Amniotic epithelial cell (primary cell): ENCODE results near the gene RIC3.

Experiments
- DNase-seq: peaks from one replicate; pipeline ENCODE4 v3.0.0-alpha.2; 2010; ENCODE audit warnings: low read depth

The RIC3 gene

GRCh38 chr11:8168485-8169257 is at the start of gene RIC3:
TSS of gene RIC3 (minus strand) at chr11:8169025. CDS start at chr11:8168989, 36 bp downstream.
- no peak for DNase-seq

GRCh38 chr11:8218409-8218808 is 49.6 kb upstream of the RIC3 start:
- no peak for DNase-seq

- no peak for DNase-seq
These were observed 49.1 kb upstream of the RIC3 start for GRCh38 chr11:8217926-8218325.

GRCh38 chr11:8217136-8217535 is 48.3 kb upstream of the RIC3 start:
- DNase-seq, result no peak

GRCh38 chr11:8213376-8213775 is 44.6 kb upstream of the RIC3 start:
- no peak for DNase-seq

GRCh38 chr11:8209208-8209807 is 40.5 kb upstream of the RIC3 start:
- DNase-seq, result no peak

- DNase-seq, result no peak
These were observed 38.5 kb upstream of the RIC3 start for GRCh38 chr11:8207080-8208000.

- DNase-seq, result no peak
These were observed 37.6 kb upstream of the RIC3 start for GRCh38 chr11:8206251-8207079.

- no peak for DNase-seq
These were observed 36.7 kb upstream of the RIC3 start for GRCh38 chr11:8205566-8205965.

- DNase-seq, result no peak
These were observed 35.8 kb upstream of the RIC3 start for GRCh38 chr11:8204596-8204995.

GRCh38 chr11:8204025-8204424 is 35.2 kb upstream of the RIC3 start:
- DNase-seq, result no peak

- DNase-seq, result no peak
These were observed 34.5 kb upstream of the RIC3 start for GRCh38 chr11:8203414-8203715.

- no peak for DNase-seq
These were observed 33.9 kb upstream of the RIC3 start for GRCh38 chr11:8202516-8203413.

GRCh38 chr11:8201644-8202365 is 33.0 kb upstream of the RIC3 start:
- DNase-seq, result no peak

- DNase-seq, result no peak
These were observed 30.9 kb upstream of the RIC3 start for GRCh38 chr11:8199676-8200075.

GRCh38 chr11:8196749-8197148 is 27.9 kb upstream of the RIC3 start:
- no peak for DNase-seq

- DNase-seq, result no peak
These were observed 26.1 kb upstream of the RIC3 start for GRCh38 chr11:8194956-8195355.

- DNase-seq, result no peak
These were observed 24.0 kb upstream of the RIC3 start for GRCh38 chr11:8192896-8193209.

- peak; percentile 56 for DNase-seq
These were observed 23.4 kb upstream of the RIC3 start for GRCh38 chr11:8192016-8192895.
